Stimulated activated CD4-positive, alpha-beta T cell treated with anti-CD3 and anti-CD28 coated beads, Interleukin-12 subunit alpha, Interleukin-12 subunit beta, amount 100 ng/mL, for 48 hours (primary cell): ENCODE data around the gene AGO1.
"Not testable (repeated sequence)": the region's sequence is repeated elsewhere in the genome, so short reads cannot be mapped to it uniquely, and the experiment has no call there.

Experiments
- DNase-seq, 3 donors: peaks; one replicate each; pipeline ENCODE4 v3.0.0-alpha.2; 2020; ENCODE audit warnings: low read depth in 2 of 3, low spot score in 1 of 3

The AGO1 gene

GRCh38 chr1:35971601-35972000 lies 88.6 kb downstream of the AGO1 start:
- no peak for DNase-seq

GRCh38 chr1:35972631-35973030 lies 89.6 kb downstream of the AGO1 start:
- DNase-seq = not testable (repeated sequence)

GRCh38 chr1:35980090-35980489 lies 97.1 kb downstream of the AGO1 start:
- DNase-seq = no peak
